ENCODE data around the gene CPAMD8. TPM values are rescaled to one million over a fixed set of nuclear protein-coding genes. Genes with fewer than 3 reads are reported as not detected.

Gene CPAMD8
- total and polyA plus RNA-seq, 2 donors (not counting 3 experiments of a cell fraction or from before 2014, with no cell fraction given) = 2.2 to 3.9 TPM

DNA sequence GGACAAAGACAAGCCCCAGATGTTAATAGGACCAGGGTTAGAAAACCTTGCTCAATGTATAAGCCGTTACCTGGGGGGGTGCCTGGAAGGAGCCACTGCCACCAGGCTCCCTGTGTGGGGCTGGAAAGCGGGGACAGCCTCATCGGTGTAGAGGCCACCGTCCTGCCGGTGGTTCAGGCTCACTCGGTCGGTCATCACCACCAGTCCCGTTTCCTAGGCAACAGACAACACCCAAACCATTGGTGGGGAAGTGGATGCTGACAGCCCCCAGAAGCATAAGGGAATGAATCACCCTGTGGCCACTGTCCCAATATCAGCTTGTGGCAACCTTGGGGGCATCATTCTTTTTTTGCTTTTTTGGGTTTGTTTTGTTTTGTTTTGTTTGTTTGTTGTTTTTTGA, 55.8 kb downstream of the CPAMD8 start:
- no TSS peak for BruUV-seq (replicated peaks)
- dilution Hi-C loops (cut with MboI; ENCODE audit: extremely low pct_ligation_motif_present, low sequenced_read_pairs) = no loop called here
- Histone ChIP-seq H3K36me3 (ENCODE audit: control insufficient read depth in 2 of 2, extremely low read depth in 1 of 2, insufficient read depth in 2 of 2, low read length in 2 of 2) (no peaks in the 10 kb centered on the region), H3K27ac (ENCODE audit: insufficient read depth, low read depth, low read length) (no peak overlapping the region), H3K4me1 (ENCODE audit: control insufficient read depth, extremely low read depth, insufficient read depth, low read length) (no peaks in the 10 kb centered on the region), H3K4me3 (replicated peaks in 1 of 3; ENCODE audit: insufficient read depth in 1 of 3, low read depth in 1 of 3, low read length in 3 of 3) (no peak overlapping the region), H2AFZ (ENCODE audit: low read depth, low read length) (no peak overlapping the region), H3K27me3 (ENCODE audit: control insufficient read depth in 2 of 2, insufficient read depth in 2 of 2, low read length in 2 of 2) (no peaks in the 10 kb centered on the region), H3K4me2 (ENCODE audit: insufficient read depth, low read length) (no peak overlapping the region), H3K9ac (replicated peaks; ENCODE audit: extremely low read depth, insufficient read depth, low read length) (no peak overlapping the region), H4K20me1 (replicated peaks; ENCODE audit: control insufficient read depth, extremely low read depth, insufficient read depth, low read length) (no peaks in the 10 kb centered on the region), H3K9me1 (replicated peaks; ENCODE audit: control insufficient read depth, extremely low read depth, insufficient read depth, low read length) (no peaks in the 10 kb centered on the region), H3K79me2 (ENCODE audit: control insufficient read depth, insufficient read depth, low read length) (no peaks in the 10 kb centered on the region), H3K9me3 (replicated peaks; ENCODE audit: control insufficient read depth, insufficient read depth, low read length) (peaks cover 3% of the 10 kb centered on the region)
- DNase-seq (ENCODE audit: low read depth, low spot score) = no peak
- FAIRE-seq = no peak
- TF ChIP-seq, protein P1, sequence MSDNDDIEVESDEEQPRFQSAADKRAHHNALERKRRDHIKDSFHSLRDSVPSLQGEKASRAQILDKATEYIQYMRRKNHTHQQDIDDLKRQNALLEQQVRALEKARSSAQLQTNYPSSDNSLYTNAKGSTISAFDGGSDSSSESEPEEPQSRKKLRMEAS (IDR thresholded peaks at IDR 0.05; ENCODE audit: insufficient read depth, insufficient read length) = no peak
- TF ChIP-seq POLR2A (IDR thresholded peaks at IDR 0.05; ENCODE audit: low read depth, low read length) (no peak), FOS (IDR thresholded peaks at IDR 0.05; ENCODE audit: borderline replicate concordance, insufficient read depth, low read length) (no peak), JUN (IDR thresholded peaks at IDR 0.05; ENCODE audit: borderline replicate concordance, insufficient read depth, insufficient read length, low read depth) (no peak), POLR2AphosphoS5 (IDR thresholded peaks at IDR 0.05; ENCODE audit: insufficient read depth, low read depth, low read length) (no peak), GATA2 (IDR thresholded peaks at IDR 0.05; ENCODE audit: insufficient read depth, insufficient read length, low read depth, low read length) (no peak), EZH2 (IDR thresholded peaks at IDR 0.05; ENCODE audit: borderline replicate concordance, low read depth, low read length, severe bottlenecking) (no peak), MYC (IDR thresholded peaks at IDR 0.05; ENCODE audit: low read depth, low read length) (no peak)
- TF ChIP-seq, protein P2, sequence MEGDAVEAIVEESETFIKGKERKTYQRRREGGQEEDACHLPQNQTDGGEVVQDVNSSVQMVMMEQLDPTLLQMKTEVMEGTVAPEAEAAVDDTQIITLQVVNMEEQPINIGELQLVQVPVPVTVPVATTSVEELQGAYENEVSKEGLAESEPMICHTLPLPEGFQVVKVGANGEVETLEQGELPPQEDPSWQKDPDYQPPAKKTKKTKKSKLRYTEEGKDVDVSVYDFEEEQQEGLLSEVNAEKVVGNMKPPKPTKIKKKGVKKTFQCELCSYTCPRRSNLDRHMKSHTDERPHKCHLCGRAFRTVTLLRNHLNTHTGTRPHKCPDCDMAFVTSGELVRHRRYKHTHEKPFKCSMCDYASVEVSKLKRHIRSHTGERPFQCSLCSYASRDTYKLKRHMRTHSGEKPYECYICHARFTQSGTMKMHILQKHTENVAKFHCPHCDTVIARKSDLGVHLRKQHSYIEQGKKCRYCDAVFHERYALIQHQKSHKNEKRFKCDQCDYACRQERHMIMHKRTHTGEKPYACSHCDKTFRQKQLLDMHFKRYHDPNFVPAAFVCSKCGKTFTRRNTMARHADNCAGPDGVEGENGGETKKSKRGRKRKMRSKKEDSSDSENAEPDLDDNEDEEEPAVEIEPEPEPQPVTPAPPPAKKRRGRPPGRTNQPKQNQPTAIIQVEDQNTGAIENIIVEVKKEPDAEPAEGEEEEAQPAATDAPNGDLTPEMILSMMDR (IDR thresholded peaks at IDR 0.05; ENCODE audit: extremely low read depth in 1 of 2, insufficient read depth in 1 of 2, low read depth in 1 of 2, low read length in 2 of 2) = no peak
- POLR2A ChIA-PET = no interaction called here
- intact Hi-C loops (cut with micrococcal nuclease) = no loop called here
- CTCF ChIA-PET = no interaction called here

Measured in endothelial cell of umbilical vein (primary cell).